GM18505 (cell line): ENCODE results near the gene ACTR1B.
"Not testable (repeated sequence)": the region's sequence is repeated elsewhere in the genome, so short reads cannot be mapped to it uniquely, and the experiment has no call there.

Source experiments
- ATAC-seq: cut with Tn5 transposase; IDR thresholded peaks from one replicate; pipeline ENCODE4 v1.9.1; 2021; ENCODE audit not compliant: unreplicated experiment
- POLR2A ChIP-seq: IDR thresholded peaks from 4 replicates; pipeline ENCODE4 v1.6.1; 2011; ENCODE audit warnings: borderline replicate concordance; ENCODE audit not compliant: insufficient read depth, insufficient read length; ENCODE audit errors: extremely low read depth

ACTR1B gene

GRCh38 chr2:97645112-97645694 lies 18.6 kb downstream of the ACTR1B start:
- ATAC-seq: peak; percentile 25
- no peak for TF ChIP-seq POLR2A

- no peak for TF ChIP-seq POLR2A
- no peak for ATAC-seq
Observed at GRCh38 chr2:97644023-97644717, 19.7 kb downstream of the ACTR1B start.

GRCh38 chr2:97626049-97626430 lies 37.8 kb downstream of the ACTR1B start:
- ATAC-seq: not testable (repeated sequence)

- ATAC-seq: not testable (repeated sequence)
Observed at GRCh38 chr2:97625354-97626048, 38.3 kb downstream of the ACTR1B start.

DNA sequence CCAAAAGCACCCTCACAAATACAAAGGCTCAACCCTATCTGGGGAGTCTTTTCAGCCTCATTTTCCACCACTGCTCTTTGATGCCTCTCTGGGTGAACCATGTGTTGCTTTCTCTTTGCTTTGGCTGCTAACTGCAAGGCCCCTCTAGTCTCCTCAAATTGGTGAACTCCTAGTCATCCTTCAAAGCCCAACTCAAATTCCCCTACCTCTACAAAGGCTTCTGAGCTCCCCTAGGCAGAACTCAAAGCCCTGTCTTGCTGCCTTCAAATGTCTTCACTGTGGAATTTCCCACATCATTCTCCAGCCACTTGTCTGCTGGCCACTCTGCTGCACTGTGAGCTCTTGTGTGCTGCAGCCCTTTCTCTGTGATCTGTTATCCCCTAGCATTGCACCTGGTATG lies 40.9 kb downstream of the ACTR1B start:
- ATAC-seq: not testable (repeated sequence)

GRCh38 chr2:97620492-97620891 lies 43.4 kb downstream of the ACTR1B start:
- not testable (repeated sequence) for ATAC-seq

GRCh38 chr2:97618939-97619827 lies 44.7 kb downstream of the ACTR1B start:
- not testable (repeated sequence) for ATAC-seq

GRCh38 chr2:97617911-97618310 lies 45.9 kb downstream of the ACTR1B start:
- no peak for TF ChIP-seq POLR2A
- ATAC-seq: no peak

DNA sequence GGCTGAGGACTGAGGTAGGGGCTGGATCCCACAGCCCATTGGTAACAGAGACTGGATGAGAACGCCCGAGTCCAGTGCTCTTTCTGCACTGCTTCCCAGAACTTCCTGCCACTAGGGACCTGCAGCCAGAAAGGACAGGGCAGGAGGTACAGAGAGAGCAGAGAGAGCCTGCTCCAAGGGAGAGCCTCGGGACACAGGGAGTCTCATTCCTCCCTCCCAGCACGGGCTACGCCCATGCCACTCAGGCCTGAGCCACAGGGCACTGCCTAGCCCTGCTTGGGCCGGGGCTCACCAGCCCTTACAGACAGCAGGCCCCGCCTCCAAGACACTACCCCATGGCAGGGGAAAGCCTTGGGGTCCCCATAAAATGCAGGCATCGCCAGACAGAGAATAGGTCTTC lies 48.1 kb downstream of the ACTR1B start:
- ATAC-seq: not testable (repeated sequence)

DNA sequence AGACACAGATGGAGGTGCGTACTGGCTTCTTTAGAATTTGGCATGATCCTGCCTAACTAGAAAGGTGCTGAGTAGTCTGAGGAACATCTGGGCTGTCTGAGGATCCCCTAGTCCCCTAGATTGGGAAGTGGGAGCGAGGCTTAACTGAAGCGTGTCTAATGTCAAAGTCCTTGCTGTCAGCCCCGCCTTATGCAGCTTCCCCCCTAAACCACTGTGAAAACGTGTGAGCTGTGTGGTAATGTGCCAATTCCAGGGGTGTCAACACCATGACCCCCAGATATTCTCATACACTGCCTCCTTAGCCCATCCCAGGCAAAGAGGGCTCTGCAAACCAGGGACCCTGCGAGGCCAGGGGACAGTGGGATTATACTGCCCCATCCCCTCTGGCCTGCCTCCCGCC lies 51.9 kb downstream of the ACTR1B start:
- ATAC-seq: not testable (repeated sequence)

DNA sequence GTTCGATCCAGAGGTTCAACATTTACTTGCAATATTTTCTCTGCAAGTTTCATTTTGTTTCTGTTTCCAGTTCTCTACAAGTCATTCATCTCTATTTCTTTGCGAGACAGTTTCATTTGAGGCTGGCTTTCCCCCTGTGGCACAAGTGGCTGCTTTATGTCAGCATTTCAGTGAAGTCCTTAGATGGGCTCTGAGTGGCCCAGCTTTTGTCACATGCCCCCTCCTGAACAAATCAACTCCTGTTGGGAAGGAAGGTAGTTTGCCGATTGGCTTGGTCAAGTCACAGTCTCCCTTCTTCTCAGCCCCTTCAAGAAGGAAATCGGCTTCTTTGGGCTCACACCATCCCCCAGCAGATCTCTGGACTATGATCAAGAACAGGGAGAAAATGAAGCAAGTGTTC lies 55.1 kb downstream of the ACTR1B start:
- not testable (repeated sequence) for ATAC-seq
